ENCODE results near the gene KDM6A.
"Not testable (repeated sequence)": the region's sequence is repeated elsewhere in the genome, so short reads cannot be mapped to it uniquely, and the experiment has no call there.

DNA sequence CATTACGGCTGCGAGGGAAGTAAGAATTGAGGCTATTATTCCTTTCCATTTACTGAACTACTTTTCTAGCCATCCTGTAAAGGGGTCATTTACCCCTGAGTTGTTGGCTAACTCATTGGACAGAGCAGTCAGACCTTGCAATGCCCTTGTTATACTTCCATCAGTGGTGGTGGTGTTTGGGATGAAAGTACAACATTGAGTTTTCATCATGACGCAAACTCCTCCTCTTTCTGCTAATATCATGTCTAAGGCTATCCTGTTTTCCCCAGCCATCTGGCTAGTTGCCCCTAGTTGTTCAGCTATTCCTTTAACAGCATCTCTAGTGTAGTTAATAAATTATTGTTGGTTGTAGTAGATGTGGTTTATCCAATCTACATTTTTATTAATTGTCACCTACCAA is 126.9 kb downstream of the KDM6A start:
- TF ChIP-seq, protein P1, sequence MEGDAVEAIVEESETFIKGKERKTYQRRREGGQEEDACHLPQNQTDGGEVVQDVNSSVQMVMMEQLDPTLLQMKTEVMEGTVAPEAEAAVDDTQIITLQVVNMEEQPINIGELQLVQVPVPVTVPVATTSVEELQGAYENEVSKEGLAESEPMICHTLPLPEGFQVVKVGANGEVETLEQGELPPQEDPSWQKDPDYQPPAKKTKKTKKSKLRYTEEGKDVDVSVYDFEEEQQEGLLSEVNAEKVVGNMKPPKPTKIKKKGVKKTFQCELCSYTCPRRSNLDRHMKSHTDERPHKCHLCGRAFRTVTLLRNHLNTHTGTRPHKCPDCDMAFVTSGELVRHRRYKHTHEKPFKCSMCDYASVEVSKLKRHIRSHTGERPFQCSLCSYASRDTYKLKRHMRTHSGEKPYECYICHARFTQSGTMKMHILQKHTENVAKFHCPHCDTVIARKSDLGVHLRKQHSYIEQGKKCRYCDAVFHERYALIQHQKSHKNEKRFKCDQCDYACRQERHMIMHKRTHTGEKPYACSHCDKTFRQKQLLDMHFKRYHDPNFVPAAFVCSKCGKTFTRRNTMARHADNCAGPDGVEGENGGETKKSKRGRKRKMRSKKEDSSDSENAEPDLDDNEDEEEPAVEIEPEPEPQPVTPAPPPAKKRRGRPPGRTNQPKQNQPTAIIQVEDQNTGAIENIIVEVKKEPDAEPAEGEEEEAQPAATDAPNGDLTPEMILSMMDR (IDR thresholded peaks at IDR 0.05), result not testable (repeated sequence)
- TF ChIP-seq POLR2A (IDR thresholded peaks at IDR 0.05), result not testable (repeated sequence)

Data from upper lobe of left lung (tissue), 4 donors.